Choroid plexus epithelial cell (primary cell): Measurements from ENCODE around the gene RPEL1.
"Not testable (repeated sequence)": the region's sequence is repeated elsewhere in the genome, so short reads cannot be mapped to it uniquely, and the experiment has no call there.

Experiments
- DNase-seq: peaks from one replicate; pipeline ENCODE4 v3.0.0-alpha.2; 2010; ENCODE audit warnings: low read depth
- H3K4me3 ChIP-seq: 2 replicates; pipeline ENCODE4 v1.5.1; 2011; ENCODE audit warnings: low read depth, mild to moderate bottlenecking, control low read depth, low read length, moderate library complexity
- CTCF ChIP-seq: conservative IDR thresholded peaks from 2 replicates; pipeline ENCODE4 v1.5.1; 2011; ENCODE audit warnings: low read depth, mild to moderate bottlenecking, control low read depth, inconsistent platforms, low read length, moderate library complexity

The RPEL1 gene

GRCh38 chr10:103245587-103245986 is at the start of gene RPEL1:
Gene RPEL1, plus strand, starts transcription at chr10:103245887. Its CDS starts 110 bp downstream, at chr10:103245997.
- not testable (repeated sequence) for H3K4me3 ChIP-seq, DNase-seq

- DNase-seq: no peak
- H3K4me3 ChIP-seq: no peak overlapping the region
- no peak for TF ChIP-seq CTCF
Measured at GRCh38 chr10:103196516-103196915, 49.2 kb upstream of the RPEL1 start.

GRCh38 chr10:103197174-103197573 is 48.5 kb upstream of the RPEL1 start:
- DNase-seq: peak; percentile 66
- TF ChIP-seq CTCF: no peak
- H3K4me3 ChIP-seq: no peak overlapping the region

- no peak overlapping the region for H3K4me3 ChIP-seq
- no peak for DNase-seq
- no peak for TF ChIP-seq CTCF
Measured at GRCh38 chr10:103197903-103198302, 47.8 kb upstream of the RPEL1 start.

GRCh38 chr10:103198648-103199047 is 47.0 kb upstream of the RPEL1 start:
- no peak for DNase-seq
- H3K4me3 ChIP-seq: no peak overlapping the region
- TF ChIP-seq CTCF: no peak

GRCh38 chr10:103199488-103199887 is 46.2 kb upstream of the RPEL1 start:
- DNase-seq: no peak
- no peak for TF ChIP-seq CTCF
- no peak overlapping the region for H3K4me3 ChIP-seq

- no peak for DNase-seq
- no peak overlapping the region for H3K4me3 ChIP-seq
- TF ChIP-seq CTCF: no peak
Measured at GRCh38 chr10:103202319-103202718, 43.4 kb upstream of the RPEL1 start.

GRCh38 chr10:103203466-103203865 is 42.2 kb upstream of the RPEL1 start:
- no peak for DNase-seq
- H3K4me3 ChIP-seq: no peak overlapping the region
- TF ChIP-seq CTCF: no peak
